Inferior parietal cortex (tissue), 1 donor: ENCODE data around the gene GPC2.
"Not testable (repeated sequence)": the region's sequence is repeated elsewhere in the genome, so short reads cannot be mapped to it uniquely, and the experiment has no call there.

Source experiments
- DNase-seq: peaks from one replicate; pipeline ENCODE4 v3.0.0-alpha.2; 2016; ENCODE audit errors: extremely low spot score

The GPC2 gene

DNA sequence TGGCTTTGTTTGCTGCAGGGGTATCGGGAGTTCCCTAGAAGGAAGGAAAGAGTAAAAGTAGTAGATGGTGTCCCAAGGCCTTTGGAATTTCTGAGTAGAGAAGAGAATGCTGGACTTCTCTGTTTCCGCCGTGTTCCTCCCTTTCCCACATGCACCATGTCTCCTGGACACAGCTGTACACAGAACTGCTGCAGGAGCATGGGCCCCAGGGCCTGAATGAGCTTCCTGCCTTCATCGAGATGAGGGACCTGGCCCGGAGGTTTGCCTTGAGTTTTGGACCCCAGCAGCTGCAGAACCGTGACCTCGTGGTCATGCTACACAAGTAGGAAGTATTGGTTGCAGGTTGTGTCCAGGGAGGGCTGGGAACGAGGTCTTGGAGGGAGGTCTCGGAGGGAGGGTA lies 27.3 kb upstream of the GPC2 start:
- DNase-seq: no peak

DNA sequence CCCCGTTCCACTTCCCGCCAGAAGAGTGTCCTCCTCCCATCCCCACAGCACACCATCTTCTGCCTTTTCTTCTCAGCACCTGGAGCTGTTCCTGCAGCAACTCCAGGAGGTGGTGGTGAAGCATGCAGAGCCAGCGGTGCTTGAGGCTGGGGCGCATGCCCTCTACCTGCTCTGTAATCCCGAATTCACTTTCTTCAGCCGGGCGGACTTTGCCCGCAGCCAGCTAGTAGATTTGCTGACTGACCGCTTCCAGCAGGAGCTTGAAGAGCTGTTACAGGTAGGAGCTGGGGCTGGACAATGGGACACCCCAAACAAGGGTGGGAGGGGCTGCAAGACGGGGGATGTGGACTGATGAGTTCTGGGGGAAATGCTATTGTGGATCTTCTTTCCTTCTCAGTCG lies 23.5 kb upstream of the GPC2 start:
- no peak for DNase-seq

- DNase-seq: no peak
Observed at GRCh38 chr7:100198266-100198665, 21.1 kb upstream of the GPC2 start.

- not testable (repeated sequence) for DNase-seq
Observed at GRCh38 chr7:100195901-100196322, 18.7 kb upstream of the GPC2 start.

GRCh38 chr7:100195222-100195621 lies 18.0 kb upstream of the GPC2 start:
- DNase-seq: no peak

- DNase-seq: no peak
Observed at GRCh38 chr7:100192969-100193368, 15.8 kb upstream of the GPC2 start.

- DNase-seq: not testable (repeated sequence)
Observed at GRCh38 chr7:100192281-100192862, 15.2 kb upstream of the GPC2 start.

GRCh38 chr7:100191775-100192174 lies 14.6 kb upstream of the GPC2 start:
- DNase-seq: no peak

DNA sequence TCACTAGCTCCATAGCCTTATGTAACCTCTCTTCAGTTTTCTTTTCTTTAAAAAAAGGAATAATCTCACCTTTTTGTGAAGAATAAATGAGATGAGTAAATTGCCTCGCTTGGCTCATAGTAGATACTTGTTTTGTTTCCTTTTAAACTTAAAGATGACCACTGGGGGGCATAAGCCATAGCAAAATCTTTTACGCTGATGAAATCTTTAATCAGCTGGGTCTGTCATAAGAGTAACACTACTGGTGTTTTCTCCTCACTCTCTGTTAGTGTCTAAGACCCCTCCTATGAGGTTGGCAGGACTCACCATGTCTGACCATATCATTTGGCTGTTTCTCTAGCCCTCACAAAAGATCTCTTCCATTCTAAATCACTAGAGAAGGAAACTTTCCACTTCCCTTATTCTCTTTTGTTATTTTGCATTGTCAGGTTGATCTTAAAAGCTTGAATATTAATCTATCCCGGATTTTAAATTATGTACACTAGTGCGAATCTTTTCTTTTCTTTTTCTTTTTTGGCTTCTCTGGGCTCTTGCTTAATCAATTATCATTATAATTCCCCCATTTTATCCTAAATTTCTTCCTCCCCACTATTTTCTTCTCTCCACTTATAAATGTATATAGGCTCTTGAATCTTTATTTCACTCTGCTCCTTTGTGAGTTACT lies 13.0 kb upstream of the GPC2 start:
- DNase-seq: no peak

- no peak for DNase-seq
Observed at GRCh38 chr7:100189061-100189460, 11.9 kb upstream of the GPC2 start.

- DNase-seq: no peak
Observed at GRCh38 chr7:100185726-100186125, 8.5 kb upstream of the GPC2 start.

- DNase-seq: not testable (repeated sequence)
Observed at GRCh38 chr7:100183090-100183489, 5.9 kb upstream of the GPC2 start.

DNA sequence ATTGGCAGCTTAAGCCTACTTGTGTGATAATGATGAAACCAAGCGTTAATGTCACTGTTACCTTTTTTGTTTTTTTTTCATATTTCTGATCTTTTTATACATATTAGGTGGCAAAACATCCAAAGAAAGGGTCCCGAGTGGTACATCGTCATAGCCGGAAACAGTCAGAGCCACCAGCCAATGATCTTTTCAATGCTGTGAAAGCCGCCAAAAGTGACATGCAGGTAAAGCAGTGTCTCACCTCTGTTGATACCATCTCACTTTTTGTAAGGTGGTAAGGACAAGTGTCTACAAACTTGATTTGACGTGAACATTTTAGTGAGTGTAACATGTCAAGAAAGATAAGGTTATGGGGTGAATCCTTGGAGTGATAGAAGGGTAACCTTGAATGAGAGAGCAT lies 5.4 kb upstream of the GPC2 start:
- not testable (repeated sequence) for DNase-seq

DNA sequence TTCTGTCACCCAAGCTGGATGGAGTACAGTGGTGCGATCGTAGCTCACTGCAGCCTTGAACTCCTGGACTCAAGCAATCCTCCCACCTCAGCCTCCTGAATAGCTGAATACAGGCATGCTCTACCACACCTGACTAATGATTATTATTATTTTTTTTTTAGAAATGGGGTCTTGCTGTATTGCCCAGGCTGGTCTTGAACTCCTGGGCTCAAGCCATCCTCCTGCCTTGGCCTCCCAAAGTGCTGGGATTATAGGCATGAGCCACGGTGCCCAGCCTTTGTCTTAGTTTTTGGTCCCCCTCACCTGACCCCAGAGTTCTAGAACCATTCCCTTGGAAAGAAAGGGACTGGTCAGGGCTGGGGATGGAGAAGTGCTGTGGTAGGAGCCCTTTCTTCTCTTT lies 2.9 kb upstream of the GPC2 start:
- not testable (repeated sequence) for DNase-seq

GRCh38 chr7:100176096-100177044 lies 811 bp downstream of the GPC2 start:
- no peak for DNase-seq

- no peak for DNase-seq
Observed at GRCh38 chr7:100175296-100175935, 1.8 kb downstream of the GPC2 start.

- no peak for DNase-seq
Observed at GRCh38 chr7:100174582-100174981, 2.6 kb downstream of the GPC2 start.

- no peak for DNase-seq
Observed at GRCh38 chr7:100173806-100174495, 3.2 kb downstream of the GPC2 start.

GRCh38 chr7:100171840-100172239 lies 5.3 kb downstream of the GPC2 start:
- DNase-seq: no peak

DNA sequence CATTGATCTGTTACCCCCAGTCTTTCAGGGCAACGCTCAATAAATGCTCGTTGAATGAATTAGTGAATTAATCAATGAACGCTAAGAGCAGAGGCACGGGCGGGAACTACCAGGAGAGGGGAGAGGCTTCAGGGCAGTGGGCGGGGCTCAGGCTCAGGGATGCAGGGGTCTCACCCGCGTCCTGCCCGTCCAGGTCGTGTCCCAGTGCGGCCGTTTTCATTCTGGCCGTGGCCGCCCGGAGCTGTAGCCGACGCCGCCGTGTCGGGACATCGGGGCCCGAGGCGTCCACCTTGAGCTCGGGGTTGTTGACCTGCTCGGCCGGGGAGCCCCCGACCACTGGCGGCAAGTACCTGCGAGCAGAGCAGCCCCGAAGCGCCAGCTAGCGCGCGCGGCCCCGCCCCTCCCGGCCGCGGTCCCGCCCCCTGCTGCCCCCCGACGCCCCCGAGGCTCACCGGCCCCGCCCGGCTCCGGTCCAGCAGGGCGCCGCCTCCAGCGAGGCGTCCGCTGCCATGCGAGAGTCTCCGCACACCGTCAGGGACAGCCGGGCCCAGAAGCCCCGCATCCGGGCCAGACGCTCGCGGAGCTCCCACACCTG lies 6.0 kb downstream of the GPC2 start:
- DNase-seq: no peak
